HK-2 (cell line): ENCODE data around the gene INVS.
"Not testable (repeated sequence)": the region's sequence is repeated elsewhere in the genome, so short reads cannot be mapped to it uniquely, and the experiment has no call there.

ENCODE experiments used
- DNase-seq: peaks from one replicate; pipeline ENCODE4 v3.0.0-alpha.2; 2018; ENCODE audit not compliant: unreplicated experiment

The INVS gene

GRCh38 chr9:100098887-100099721 lies at the start of gene INVS, which contains the start of gene ERP44:
TSS of gene INVS (plus strand) at chr9:100099243. CDS start at chr9:100104522, 5,279 bp downstream.
TSS of gene ERP44 (minus strand) at chr9:100099000. CDS start at chr9:100098840, 160 bp downstream.
- DNase-seq, result peak; percentile 99

GRCh38 chr9:100049551-100049950 lies 49.5 kb upstream of the INVS start:
- DNase-seq, result no peak

- no peak for DNase-seq
Observed at GRCh38 chr9:100052375-100052774, 46.7 kb upstream of the INVS start.

- DNase-seq, result no peak
Observed at GRCh38 chr9:100056561-100056960, 42.5 kb upstream of the INVS start.

GRCh38 chr9:100057624-100058023 lies 41.4 kb upstream of the INVS start:
- DNase-seq, result no peak

GRCh38 chr9:100058699-100059579 lies 40.1 kb upstream of the INVS start:
- DNase-seq, result no peak

DNA sequence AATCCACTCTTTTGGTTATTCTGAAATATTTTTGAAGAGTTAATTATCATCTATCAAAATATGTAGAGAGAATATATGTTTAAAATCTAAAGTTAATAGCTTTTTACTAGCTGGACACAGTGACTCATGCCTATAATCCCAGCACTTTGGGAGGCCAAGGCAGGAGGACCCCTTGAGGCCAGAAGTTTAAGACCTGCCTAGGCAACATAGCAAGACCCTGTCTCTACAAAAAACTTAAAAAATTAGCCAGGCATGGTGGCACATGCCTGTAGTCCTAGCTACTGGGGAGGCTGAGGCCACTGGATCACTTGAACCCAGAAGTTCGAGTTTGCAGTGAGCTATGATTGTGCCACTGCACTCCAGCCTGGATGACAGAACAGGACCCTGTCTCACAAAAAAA lies 36.4 kb upstream of the INVS start:
- DNase-seq, result not testable (repeated sequence)

GRCh38 chr9:100063185-100063584 lies 35.9 kb upstream of the INVS start:
- no peak for DNase-seq

GRCh38 chr9:100064872-100065581 lies 34.0 kb upstream of the INVS start:
- no peak for DNase-seq

GRCh38 chr9:100066539-100066938 lies 32.5 kb upstream of the INVS start:
- no peak for DNase-seq

- DNase-seq, result not testable (repeated sequence)
Observed at GRCh38 chr9:100067990-100068389, 31.1 kb upstream of the INVS start.

DNA sequence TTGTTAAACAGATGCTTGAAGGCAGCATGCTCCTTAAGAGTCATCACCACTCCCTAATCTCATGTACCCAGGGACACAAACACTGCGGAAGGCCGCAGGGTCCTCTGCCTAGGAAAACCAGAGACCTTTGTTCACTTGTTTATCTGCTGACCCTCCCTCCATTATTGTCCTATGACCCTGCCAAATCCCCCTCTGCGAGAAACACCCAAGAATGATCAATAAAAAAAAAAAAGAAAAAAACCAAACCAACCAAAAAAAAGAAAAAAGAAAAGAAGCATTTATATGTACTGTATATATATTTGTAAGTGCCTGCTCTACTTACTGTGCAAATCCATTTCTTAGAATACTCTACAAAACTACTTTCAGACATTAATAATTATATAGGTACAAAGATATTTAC lies 30.0 kb upstream of the INVS start:
- not testable (repeated sequence) for DNase-seq

DNA sequence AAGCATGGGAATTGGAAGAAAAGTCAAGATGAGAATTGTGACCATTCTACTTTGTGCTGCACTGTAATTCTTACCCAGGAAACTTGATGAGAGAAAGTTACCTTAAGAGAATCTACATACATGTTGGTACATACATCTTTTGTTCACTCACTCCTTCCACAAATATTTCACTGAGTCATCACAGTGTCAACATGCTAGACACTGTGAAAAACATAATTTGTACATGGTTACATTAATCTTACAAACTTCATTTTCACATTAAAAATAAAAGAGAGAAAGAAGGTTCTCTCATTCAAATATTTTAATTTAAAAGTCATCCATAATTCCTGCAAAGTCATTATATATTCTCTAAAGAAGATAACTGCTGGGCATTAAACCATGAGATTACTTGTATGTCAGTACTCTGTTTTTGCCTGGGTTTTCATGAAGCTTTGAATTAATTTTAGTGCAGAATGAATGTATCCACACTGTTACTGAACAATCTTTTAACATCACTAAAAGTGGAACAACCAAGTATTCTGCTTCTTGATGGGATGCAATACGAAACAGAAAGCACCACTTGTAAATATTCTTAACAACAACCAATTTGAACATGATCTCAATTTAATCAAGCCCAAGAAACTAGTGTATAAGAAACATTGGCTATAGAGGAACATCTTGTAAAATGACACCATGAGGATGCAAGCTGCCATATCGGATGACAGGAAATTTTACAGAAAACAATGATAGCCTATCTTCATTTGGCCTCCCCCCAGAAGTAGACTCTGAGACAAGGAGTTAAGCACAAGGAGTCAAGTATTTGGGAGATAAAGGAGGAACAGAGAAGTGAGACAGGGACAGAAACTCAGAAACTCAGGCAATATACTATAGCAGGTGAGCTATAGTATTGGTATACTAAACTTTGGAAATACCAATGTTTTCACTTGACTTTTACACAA lies 28.7 kb upstream of the INVS start:
- no peak for DNase-seq

- no peak for DNase-seq
Observed at GRCh38 chr9:100071271-100071670, 27.8 kb upstream of the INVS start.

- DNase-seq, result no peak
Observed at GRCh38 chr9:100072805-100073204, 26.2 kb upstream of the INVS start.

DNA sequence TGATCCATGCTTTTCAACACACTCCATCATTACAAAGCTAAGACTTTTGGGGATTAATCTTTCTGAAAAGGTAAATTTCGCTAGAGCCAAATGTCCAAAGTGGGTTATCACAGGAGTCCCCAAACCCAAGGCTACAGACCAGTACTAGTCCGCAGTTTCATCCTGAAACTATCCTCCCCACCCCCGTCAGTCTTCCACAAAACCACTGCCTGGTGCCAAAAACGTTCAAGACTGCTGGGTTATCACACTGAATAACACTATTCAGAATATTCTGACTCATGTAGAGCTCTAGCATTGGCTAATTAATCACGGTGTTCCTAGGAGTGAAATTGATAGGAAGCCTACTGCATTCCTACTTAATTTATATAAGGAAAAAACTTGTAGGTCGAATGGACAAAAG lies 24.9 kb upstream of the INVS start:
- no peak for DNase-seq

GRCh38 chr9:100074989-100075388 lies 24.1 kb upstream of the INVS start:
- no peak for DNase-seq

- not testable (repeated sequence) for DNase-seq
Observed at GRCh38 chr9:100076256-100076655, 22.8 kb upstream of the INVS start.

DNA sequence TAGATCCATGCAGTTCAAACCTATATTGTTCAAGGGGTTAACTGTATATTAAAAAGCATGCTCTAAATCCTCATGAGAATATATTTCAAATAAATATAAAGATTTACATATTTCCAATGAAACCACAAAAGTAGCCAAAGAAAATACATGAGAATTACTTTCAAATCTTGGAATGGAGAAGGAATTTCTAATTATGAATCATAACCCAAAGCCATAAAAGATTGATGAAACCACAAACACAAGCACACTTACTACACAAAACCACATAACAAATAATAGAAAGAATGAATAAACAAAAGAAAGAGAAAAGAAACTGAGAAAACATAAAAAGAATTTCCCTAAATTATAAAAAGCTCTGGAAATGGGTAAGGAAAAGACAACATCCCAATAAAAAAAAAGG lies 16.3 kb upstream of the INVS start:
- DNase-seq, result no peak

DNA sequence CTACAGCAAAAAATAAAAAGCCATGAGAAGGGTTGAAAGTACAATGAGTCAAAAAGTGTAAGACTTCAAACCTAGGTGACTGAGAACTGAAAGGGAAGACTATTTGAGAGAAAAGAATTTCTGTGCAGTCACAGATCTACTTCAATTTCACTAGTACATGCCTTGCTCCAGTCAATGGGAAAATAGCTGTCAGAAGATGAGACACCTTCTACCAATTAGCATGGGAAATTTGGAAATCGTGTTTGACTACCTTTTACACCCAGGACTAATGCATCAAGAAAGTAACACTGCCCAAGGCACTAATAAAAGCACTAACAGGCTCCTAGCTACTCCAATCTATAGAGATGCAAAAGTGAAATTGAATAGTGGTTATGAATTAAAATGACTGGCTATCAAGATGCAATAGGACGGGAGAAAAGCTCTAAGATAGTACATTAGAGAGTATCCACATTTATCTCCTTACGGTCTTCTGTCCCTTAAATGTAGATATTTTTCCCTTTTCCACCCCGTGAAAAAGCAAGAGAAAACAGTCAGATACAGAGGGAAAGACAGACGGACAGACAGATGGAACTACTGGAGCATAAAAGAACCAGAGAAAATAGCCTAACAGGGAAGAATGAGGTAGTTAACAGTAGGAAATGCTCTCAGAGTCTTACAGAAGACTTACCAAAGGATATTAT lies 15.5 kb upstream of the INVS start:
- DNase-seq, result no peak
